ENCODE results near the gene DGCR2.

Gene DGCR2

DNA sequence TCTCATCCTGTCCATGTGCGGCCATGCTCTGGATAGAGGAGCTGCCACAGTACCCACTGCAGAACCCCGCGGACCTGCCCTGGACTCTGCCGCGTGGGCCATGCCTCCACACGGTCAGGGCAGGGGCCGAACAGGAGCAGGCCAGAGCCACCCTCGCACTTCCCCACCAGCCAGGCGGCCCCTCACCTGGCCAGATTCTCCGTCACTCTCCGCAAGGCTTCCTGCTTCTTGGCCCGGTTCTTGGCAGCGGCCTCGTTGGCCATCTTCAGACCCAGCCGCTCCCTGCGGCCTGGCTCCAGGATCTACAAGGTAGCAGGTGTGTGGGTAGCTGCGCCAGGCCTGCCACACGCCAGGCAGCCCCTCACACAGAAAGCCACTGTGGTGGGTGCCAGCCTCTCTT is 12.7 kb upstream of the DGCR2 start:
- no peaks in the 10 kb centered on the region for H3K9me2 ChIP-seq (replicated peaks; ENCODE audit: insufficient read depth, low read length)

DNA sequence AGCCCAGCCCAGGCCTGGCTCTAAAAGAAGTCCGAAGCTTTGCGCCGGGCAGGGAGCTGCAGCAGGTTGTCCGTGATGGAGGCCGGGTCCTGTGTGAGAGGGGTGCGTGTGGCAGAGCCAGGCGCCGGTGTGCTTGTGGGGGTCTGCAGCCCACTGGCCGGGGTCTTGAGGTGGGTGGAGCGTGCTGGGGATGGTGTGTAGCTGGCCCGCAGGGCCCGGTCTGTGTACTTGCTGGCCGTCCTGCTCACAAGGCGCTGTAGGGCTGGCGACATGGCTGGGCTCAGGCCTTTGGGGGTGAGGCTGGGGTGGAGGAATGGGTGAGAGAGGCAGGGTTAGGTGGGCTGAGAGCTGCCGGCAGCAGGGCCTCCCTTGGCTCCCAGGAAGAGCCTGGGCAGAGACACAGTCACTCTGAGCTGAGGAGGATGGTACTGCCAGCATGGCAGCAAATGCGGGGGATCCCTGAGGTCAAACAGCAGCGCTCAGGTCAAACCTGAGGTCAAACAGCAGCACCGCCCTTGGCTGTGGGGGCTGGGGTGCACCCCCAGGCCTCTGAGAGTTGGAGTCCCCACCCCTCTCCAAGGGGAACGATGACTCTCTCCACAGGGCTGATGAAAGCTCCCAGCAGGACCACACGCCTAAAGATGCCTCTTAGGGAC is 12.1 kb upstream of the DGCR2 start:
- Histone ChIP-seq H3K36me3 (ENCODE audit: low read length) (no peaks in the 10 kb centered on the region), H2AFZ (ENCODE audit: low read depth, low read length, severe bottlenecking) (no peak overlapping the region)

More for the DNA sequence above, 12.7 kb upstream of the DGCR2 start:
- TF ChIP-seq CTCF (IDR thresholded peaks at IDR 0.05; ENCODE audit: insufficient read depth, low read length, poor library complexity, severe bottlenecking) = no peak
- TF ChIP-seq EZH2phosphoT487 (conservative IDR thresholded peaks at IDR 0.05; ENCODE audit: low read length) = no peak
- H3K27me3 ChIP-seq (ENCODE audit: low read length) = no peaks in the 10 kb centered on the region
- H3K79me2 ChIP-seq (ENCODE audit: insufficient read depth, low read length) = no peaks in the 10 kb centered on the region
- H3K9me3 ChIP-seq (ENCODE audit: insufficient read depth, low read length) = no peaks in the 10 kb centered on the region
- no peak overlapping the region for H3K9ac ChIP-seq (ENCODE audit: low read length)
- no peak overlapping the region for H3K27ac ChIP-seq (ENCODE audit: low read depth, low read length)
- no peaks in the 10 kb centered on the region for H4K20me1 ChIP-seq (ENCODE audit: low read depth, low read length)
- no peaks in the 10 kb centered on the region for H3F3A ChIP-seq (ENCODE audit: insufficient read depth)
- H3K4me3 ChIP-seq (ENCODE audit: insufficient read depth, low read length, poor library complexity, severe bottlenecking) = no peak overlapping the region
- H3K36me3 ChIP-seq (ENCODE audit: low read length) = no peaks in the 10 kb centered on the region
- no peak overlapping the region for H2AFZ ChIP-seq (ENCODE audit: low read depth, low read length, severe bottlenecking)
- no peak overlapping the region for H3K4me2 ChIP-seq (ENCODE audit: low read depth, low read length, poor library complexity, severe bottlenecking)

DNA sequence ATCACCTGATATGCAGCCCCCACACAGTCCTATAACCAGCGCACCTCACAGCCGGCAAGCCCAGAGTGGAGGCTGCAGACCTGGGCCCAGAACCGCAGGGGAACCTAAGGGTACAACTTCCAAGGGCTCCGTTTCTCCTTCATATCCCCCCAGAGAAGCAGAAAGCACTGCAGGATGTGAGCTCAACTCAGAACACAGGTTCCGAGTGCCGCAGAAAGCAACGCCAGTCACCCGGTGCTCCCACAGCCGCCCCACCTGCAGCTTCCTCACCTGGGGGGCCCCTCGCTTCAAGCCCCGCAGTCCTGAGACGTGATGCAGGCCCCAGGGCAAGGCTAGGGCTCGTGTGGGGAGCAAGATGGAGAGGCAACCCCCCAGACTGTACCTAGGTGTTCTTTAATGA is 11.3 kb upstream of the DGCR2 start:
- H3K27ac ChIP-seq (ENCODE audit: low read depth, low read length) = no peak overlapping the region
- no peaks in the 10 kb centered on the region for H3K36me3 ChIP-seq (ENCODE audit: low read length)
- H3F3A ChIP-seq (ENCODE audit: insufficient read depth) = no peaks in the 10 kb centered on the region
- H3K9me3 ChIP-seq (ENCODE audit: insufficient read depth, low read length) = no peaks in the 10 kb centered on the region
- H3K4me2 ChIP-seq (ENCODE audit: low read depth, low read length, poor library complexity, severe bottlenecking) = no peak overlapping the region
- no peaks in the 10 kb centered on the region for H3K9me2 ChIP-seq (replicated peaks; ENCODE audit: insufficient read depth, low read length)
- H3K9ac ChIP-seq (ENCODE audit: low read length) = no peak overlapping the region
- no peaks in the 10 kb centered on the region for H3K27me3 ChIP-seq (ENCODE audit: low read length)
- TF ChIP-seq CTCF (IDR thresholded peaks at IDR 0.05; ENCODE audit: insufficient read depth, low read length, poor library complexity, severe bottlenecking) (no peak), EZH2phosphoT487 (conservative IDR thresholded peaks at IDR 0.05; ENCODE audit: low read length) (no peak)
- H3K4me3 ChIP-seq (ENCODE audit: insufficient read depth, low read length, poor library complexity, severe bottlenecking) = no peak overlapping the region
- H2AFZ ChIP-seq (ENCODE audit: low read depth, low read length, severe bottlenecking) = no peak overlapping the region
- H3K79me2 ChIP-seq (ENCODE audit: insufficient read depth, low read length) = no peaks in the 10 kb centered on the region
- no peaks in the 10 kb centered on the region for H4K20me1 ChIP-seq (ENCODE audit: low read depth, low read length)

More for the DNA sequence above, 12.1 kb upstream of the DGCR2 start:
- H3K9me2 ChIP-seq (replicated peaks; ENCODE audit: insufficient read depth, low read length) = no peaks in the 10 kb centered on the region
- no peak overlapping the region for H3K4me2 ChIP-seq (ENCODE audit: low read depth, low read length, poor library complexity, severe bottlenecking)
- H3K27ac ChIP-seq (ENCODE audit: low read depth, low read length) = no peak overlapping the region
- H3K4me3 ChIP-seq (ENCODE audit: insufficient read depth, low read length, poor library complexity, severe bottlenecking) = no peak overlapping the region
- no peaks in the 10 kb centered on the region for H3F3A ChIP-seq (ENCODE audit: insufficient read depth)
- TF ChIP-seq EZH2phosphoT487 (conservative IDR thresholded peaks at IDR 0.05; ENCODE audit: low read length) (no peak), CTCF (IDR thresholded peaks at IDR 0.05; ENCODE audit: insufficient read depth, low read length, poor library complexity, severe bottlenecking) (no peak)
- H3K9ac ChIP-seq (ENCODE audit: low read length) = no peak overlapping the region
- H4K20me1 ChIP-seq (ENCODE audit: low read depth, low read length) = no peaks in the 10 kb centered on the region
- H3K79me2 ChIP-seq (ENCODE audit: insufficient read depth, low read length) = no peaks in the 10 kb centered on the region
- no peaks in the 10 kb centered on the region for H3K9me3 ChIP-seq (ENCODE audit: insufficient read depth, low read length)
- H3K27me3 ChIP-seq (ENCODE audit: low read length) = no peaks in the 10 kb centered on the region
